OCI-LY1 (cell line): ENCODE results near the gene IFT81.

Source experiments
- EZH2 ChIP-seq: fragments of 200-600 bp; sonication (generic), shearing (Covaris generic); IDR thresholded peaks from 2 replicates; pipeline ENCODE4 v1.8.0; 2017; ENCODE audit warnings: borderline replicate concordance, mixed run types, mild to moderate bottlenecking, antibody characterized with exemption, low read length, moderate library complexity, mixed read lengths
- TF ChIP-seq, protein P1 (sequence below): fragments of 200-600 bp; sonication (generic), shearing (Covaris generic); IDR thresholded peaks from 2 replicates; pipeline ENCODE4 v1.5.1; 2017; ENCODE audit warnings: mild to moderate bottlenecking, antibody characterized with exemption, low read length, moderate library complexity, mixed read lengths

DNA sequence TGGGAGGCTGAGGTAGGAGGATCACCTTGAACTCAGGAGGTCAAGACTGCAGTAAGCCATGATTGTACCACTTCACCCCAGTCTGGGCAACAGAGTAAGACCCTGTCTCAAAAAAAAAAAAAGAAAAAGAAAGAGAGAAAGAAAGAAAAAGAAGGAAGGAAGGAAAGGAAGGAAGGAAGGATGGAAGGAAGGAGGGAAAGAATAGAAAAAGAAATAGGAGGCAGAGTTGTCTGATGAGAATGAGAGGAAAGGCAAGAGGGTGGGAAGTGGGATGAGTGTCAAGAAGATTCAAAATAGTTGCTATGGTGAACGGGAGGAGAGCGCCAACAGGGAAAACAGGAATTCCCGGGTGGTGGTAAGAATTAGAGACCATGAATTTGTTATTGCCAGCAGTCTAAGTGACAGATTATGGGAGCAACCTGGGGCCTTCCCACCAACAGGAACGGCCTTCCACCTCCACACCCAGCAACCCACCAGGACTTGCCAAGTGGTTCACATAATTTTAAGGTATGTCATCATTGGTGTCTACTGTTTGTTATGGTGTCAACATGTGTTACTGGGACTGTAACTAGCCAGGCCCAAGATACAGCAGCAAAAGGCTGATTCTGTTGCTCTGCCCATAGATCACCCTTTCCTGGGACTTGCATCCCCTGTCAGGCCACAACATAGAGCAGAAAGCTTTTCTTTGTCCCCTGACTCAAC is 39.7 kb upstream of the IFT81 start:
- no peak for TF ChIP-seq EZH2
- TF ChIP-seq, protein P1, sequence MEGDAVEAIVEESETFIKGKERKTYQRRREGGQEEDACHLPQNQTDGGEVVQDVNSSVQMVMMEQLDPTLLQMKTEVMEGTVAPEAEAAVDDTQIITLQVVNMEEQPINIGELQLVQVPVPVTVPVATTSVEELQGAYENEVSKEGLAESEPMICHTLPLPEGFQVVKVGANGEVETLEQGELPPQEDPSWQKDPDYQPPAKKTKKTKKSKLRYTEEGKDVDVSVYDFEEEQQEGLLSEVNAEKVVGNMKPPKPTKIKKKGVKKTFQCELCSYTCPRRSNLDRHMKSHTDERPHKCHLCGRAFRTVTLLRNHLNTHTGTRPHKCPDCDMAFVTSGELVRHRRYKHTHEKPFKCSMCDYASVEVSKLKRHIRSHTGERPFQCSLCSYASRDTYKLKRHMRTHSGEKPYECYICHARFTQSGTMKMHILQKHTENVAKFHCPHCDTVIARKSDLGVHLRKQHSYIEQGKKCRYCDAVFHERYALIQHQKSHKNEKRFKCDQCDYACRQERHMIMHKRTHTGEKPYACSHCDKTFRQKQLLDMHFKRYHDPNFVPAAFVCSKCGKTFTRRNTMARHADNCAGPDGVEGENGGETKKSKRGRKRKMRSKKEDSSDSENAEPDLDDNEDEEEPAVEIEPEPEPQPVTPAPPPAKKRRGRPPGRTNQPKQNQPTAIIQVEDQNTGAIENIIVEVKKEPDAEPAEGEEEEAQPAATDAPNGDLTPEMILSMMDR: no peak
